Measurements from ENCODE around the gene DGKE. TPM values are rescaled to one million over a fixed set of nuclear protein-coding genes. Genes with fewer than 3 reads are reported as not detected.

DGKE gene
- polyA plus RNA-seq, 1 donor from 2014 or later = 6.2 TPM

GRCh38 chr17:56824503-56824902 is 9.4 kb upstream of the DGKE start:
- no peaks in the 10 kb centered on the region for H3K9me3 Mint-ChIP-seq
- no peak overlapping the region for H3K27ac Mint-ChIP-seq
- H3K36me3 Mint-ChIP-seq = peaks cover 4% of the 10 kb centered on the region
- H3K27me3 Mint-ChIP-seq = no peaks in the 10 kb centered on the region
- no peak overlapping the region for H3K4me3 Mint-ChIP-seq
- H3K4me1 Mint-ChIP-seq = peaks cover 0 to 8% (median 2%) of the 10 kb centered on the region in 3 donors

GRCh38 chr17:56826611-56827414 is 7.1 kb upstream of the DGKE start:
- peaks cover 5% of the 10 kb centered on the region for H3K36me3 Mint-ChIP-seq
- no peak overlapping the region for H3K4me3 Mint-ChIP-seq
- H3K27me3 Mint-ChIP-seq = no peaks in the 10 kb centered on the region
- H3K9me3 Mint-ChIP-seq = no peaks in the 10 kb centered on the region
- H3K4me1 Mint-ChIP-seq = peaks cover 6 to 16% (median 12%) of the 10 kb centered on the region in 3 donors
- H3K27ac Mint-ChIP-seq = peak overlapping the region; percentile 19 to 39 (median 32)

DNA sequence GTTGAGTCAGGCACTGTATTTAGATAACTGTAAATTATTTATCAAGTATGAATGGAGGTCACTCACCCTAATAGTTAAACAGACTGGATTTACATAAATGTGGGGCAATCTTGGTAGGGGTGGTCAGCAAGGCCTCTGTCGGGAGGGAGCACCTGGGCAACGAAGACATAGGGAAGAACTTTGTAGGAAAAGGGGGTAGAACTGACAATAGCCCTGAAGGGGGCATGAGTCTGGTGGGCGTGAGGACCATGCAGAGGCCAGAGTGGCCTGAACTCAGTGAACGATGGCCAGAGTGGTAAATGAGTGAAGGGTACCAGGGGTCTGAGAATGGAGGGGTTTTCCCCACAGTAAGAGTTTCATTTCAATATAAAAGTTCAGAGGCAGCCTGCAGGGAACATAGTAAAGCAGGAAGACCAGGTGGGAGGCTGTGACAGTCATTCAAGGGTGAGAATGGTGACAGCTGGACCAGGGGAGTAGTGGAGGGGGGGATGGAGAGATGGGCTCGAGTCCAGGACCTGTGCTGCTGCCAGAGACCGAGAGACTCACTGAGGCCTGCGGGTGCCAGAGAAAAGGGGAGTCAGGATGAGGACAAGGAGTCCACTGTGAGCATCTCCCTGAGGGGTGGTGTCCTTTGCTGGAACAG is 3.1 kb upstream of the DGKE start:
- Mint-ChIP-seq H3K9me3 (no peaks in the 10 kb centered on the region), H3K4me1 (peaks cover 24 to 30% (median 25%) of the 10 kb centered on the region in 3 donors), H3K27me3 (no peaks in the 10 kb centered on the region), H3K36me3 (peaks cover 2% of the 10 kb centered on the region), H3K4me3 (peak overlapping the region; percentile 21 to 99 (median 60)), H3K27ac (peak overlapping the region in 1 of 3 donors; percentile 63)

DNA sequence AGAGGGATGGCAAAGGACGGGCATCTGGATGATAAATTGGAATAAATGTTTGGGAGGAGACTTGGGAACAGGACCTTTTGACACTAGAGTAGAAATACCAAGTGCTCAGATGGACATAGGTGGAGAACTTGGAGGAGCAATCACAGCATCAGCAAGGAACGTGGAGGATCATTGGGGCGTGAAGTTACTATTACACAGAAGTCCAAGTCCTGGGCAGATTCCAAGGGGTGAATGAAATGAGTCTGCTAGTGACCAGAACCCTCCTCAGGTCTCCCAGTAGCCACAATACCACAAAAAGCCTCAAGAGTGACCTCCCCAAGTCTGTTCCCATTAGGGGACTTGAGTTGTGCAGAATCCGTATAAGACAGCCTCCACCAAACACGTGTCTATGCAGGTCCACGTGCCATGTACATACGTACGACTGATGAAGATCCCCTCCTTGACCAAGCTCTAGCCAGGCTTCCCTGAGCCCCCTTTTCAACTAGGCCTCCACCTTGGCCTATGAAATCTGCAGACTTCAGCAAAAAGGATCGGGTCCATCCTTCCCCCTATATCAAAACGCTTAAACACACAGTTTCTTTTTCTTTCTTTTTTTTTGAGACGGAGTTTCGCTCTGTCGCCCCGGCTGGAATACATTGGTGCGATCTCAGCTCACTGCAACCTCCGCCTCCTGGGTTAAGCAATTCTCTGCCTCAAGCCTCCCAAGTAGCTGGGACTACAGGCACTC is 2.4 kb upstream of the DGKE start:
- H3K4me1 Mint-ChIP-seq = peaks cover 27 to 32% (median 27%) of the 10 kb centered on the region in 3 donors
- peak overlapping the region; percentile 63 to 86 (median 83) for H3K27ac Mint-ChIP-seq
- H3K9me3 Mint-ChIP-seq = no peaks in the 10 kb centered on the region
- peak overlapping the region in 2 of 4 donors; percentile 25 to 99 for H3K4me3 Mint-ChIP-seq
- peaks cover 2% of the 10 kb centered on the region for H3K36me3 Mint-ChIP-seq
- no peaks in the 10 kb centered on the region for H3K27me3 Mint-ChIP-seq

GRCh38 chr17:56832446-56832845 is 1.5 kb upstream of the DGKE start:
- peaks cover 2% of the 10 kb centered on the region for H3K36me3 Mint-ChIP-seq
- H3K4me3 Mint-ChIP-seq = peak overlapping the region; percentile 87 to 99 (median 94)
- H3K27ac Mint-ChIP-seq = peak overlapping the region; percentile 83 to 96 (median 96)
- H3K9me3 Mint-ChIP-seq = no peaks in the 10 kb centered on the region
- H3K27me3 Mint-ChIP-seq = no peaks in the 10 kb centered on the region
- peaks cover 34 to 40% (median 36%) of the 10 kb centered on the region in 3 donors for H3K4me1 Mint-ChIP-seq

DNA sequence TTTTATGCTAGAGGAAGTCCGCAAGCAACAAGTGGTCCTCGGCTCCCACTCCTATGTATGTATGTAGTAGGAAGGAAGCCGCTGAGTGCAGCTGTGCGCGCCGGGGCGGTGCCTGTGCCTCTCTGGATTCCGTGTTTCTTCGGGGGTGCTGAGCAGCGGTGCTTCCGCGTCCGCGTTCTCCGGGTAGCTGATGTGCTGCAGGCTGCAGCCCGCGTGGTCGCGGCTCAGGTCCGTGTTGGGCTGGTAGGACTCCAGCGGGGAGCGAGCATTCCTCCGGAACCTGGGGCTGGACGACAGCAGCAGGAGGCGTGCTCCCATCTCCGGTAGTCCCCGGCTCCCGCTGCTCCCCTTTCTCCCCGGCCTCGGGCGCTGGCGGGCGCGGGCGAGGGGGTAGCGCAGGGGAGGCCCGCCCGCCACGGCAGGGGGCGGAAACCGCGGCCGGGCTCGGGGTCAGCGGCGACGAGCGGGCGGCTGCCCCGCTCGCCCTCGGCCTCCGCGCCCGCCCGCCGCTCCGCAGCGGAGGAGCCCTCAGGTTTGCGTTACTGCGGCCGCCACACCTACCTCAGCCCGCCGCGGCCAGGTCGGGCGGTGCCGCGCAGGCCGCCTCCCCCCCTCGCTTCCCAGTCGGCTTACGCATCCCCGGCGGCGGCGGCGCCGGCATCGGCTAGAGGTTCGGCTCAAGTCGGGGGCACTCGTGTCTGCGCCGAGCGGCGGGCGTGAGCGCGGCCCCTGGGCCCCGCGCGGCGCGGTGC is 718 bp upstream of the DGKE start:
- Mint-ChIP-seq H3K4me3 (peak overlapping the region; percentile 92 to 99 (median 96)), H3K36me3 (peaks cover 2% of the 10 kb centered on the region), H3K27ac (peak overlapping the region; percentile 83 to 96 (median 96)), H3K27me3 (no peaks in the 10 kb centered on the region), H3K4me1 (peaks cover 36 to 46% (median 37%) of the 10 kb centered on the region in 3 donors), H3K9me3 (no peaks in the 10 kb centered on the region)

DNA sequence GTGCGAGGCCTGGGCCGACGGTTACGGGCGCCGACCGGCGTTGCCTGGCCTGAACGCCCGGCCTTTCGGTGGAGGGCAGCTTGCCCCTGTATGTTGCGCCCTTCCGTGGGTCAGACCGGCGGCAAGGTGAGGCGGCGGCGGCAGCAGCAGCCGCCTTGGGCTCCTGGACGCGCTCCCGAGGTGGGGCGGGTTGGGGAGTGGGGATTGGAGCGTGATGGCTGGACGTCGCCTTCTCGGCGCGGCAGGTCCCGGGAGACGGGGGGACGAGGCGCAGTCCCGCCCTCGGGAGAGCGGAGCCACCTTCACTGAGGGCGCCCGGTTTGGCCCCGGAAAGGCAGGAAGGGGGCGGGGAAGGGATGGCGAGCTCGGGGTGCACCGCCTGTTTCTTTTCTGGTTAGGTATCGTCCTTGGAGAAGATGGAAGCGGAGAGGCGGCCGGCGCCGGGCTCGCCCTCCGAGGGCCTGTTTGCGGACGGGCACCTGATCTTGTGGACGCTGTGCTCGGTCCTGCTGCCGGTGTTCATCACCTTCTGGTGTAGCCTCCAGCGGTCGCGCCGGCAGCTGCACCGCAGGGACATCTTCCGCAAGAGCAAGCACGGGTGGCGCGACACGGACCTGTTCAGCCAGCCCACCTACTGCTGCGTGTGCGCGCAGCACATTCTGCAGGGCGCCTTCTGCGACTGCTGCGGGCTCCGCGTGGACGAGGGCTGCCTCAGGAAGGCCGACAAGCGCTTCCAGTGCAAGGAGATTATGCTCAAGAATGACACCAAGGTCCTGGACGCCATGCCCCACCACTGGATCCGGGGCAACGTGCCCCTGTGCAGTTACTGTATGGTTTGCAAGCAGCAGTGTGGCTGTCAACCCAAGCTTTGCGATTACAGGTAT is 671 bp downstream of the DGKE start:
- H3K27ac Mint-ChIP-seq = peak overlapping the region; percentile 90 to 96 (median 93)
- no peaks in the 10 kb centered on the region for H3K27me3 Mint-ChIP-seq
- H3K36me3 Mint-ChIP-seq = peaks cover 2% of the 10 kb centered on the region
- no peaks in the 10 kb centered on the region for H3K9me3 Mint-ChIP-seq
- H3K4me1 Mint-ChIP-seq = peaks cover 36 to 48% (median 37%) of the 10 kb centered on the region in 3 donors
- H3K4me3 Mint-ChIP-seq = peak overlapping the region; percentile 95 to 99 (median 98)

DNA sequence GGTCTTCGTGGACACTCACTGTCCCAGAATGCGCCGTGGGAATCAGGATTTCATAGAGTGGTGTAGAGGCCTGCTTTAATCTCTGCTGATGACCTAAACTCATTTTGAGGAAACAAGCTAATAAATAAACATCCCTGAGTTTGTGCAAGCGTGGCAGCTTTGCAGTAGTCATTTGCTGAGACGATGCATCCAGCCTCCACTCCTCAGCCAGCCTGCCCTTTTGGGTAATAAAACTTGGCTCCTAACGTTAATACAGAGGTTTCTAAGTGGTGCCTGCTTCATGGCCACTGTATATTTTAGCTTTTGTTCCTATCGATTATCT is 1.3 kb downstream of the DGKE start:
- H3K27me3 Mint-ChIP-seq = no peaks in the 10 kb centered on the region
- H3K4me1 Mint-ChIP-seq = peaks cover 36 to 49% (median 37%) of the 10 kb centered on the region in 3 donors
- H3K9me3 Mint-ChIP-seq = no peaks in the 10 kb centered on the region
- peaks cover 2% of the 10 kb centered on the region for H3K36me3 Mint-ChIP-seq
- H3K27ac Mint-ChIP-seq = peak overlapping the region; percentile 90 to 96 (median 93)
- peak overlapping the region; percentile 95 to 99 (median 98) for H3K4me3 Mint-ChIP-seq

GRCh38 chr17:56838687-56839086 is 4.7 kb downstream of the DGKE start:
- no peaks in the 10 kb centered on the region for H3K9me3 Mint-ChIP-seq
- H3K27ac Mint-ChIP-seq = peak overlapping the region in 1 of 3 donors; percentile 19
- no peaks in the 10 kb centered on the region for H3K27me3 Mint-ChIP-seq
- H3K4me1 Mint-ChIP-seq = peaks cover 16 to 28% (median 20%) of the 10 kb centered on the region in 3 donors
- H3K4me3 Mint-ChIP-seq = peak overlapping the region in 1 of 4 donors; percentile 30
- H3K36me3 Mint-ChIP-seq = no peaks in the 10 kb centered on the region

DNA sequence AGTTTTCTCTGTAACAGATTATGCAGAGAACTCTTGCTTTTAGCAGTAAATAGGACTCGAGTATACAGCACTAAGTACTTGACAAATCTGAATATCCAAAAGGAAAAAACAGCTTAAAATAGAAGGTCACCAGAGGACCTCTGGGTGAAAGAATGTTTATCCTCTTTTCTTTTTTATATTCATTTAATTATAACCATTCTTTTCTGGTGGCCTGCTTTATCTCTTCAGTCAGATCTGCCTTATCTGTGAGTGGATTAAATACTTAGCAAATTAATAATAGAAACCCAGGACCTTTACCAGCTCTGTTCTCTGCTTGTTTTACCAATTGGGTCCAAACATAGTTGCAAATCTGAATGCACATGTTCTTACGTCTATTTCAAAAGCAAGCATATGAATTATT is 8.6 kb downstream of the DGKE start:
- Mint-ChIP-seq H3K36me3 (peaks cover 4% of the 10 kb centered on the region), H3K4me3 (no peak overlapping the region)

DNA sequence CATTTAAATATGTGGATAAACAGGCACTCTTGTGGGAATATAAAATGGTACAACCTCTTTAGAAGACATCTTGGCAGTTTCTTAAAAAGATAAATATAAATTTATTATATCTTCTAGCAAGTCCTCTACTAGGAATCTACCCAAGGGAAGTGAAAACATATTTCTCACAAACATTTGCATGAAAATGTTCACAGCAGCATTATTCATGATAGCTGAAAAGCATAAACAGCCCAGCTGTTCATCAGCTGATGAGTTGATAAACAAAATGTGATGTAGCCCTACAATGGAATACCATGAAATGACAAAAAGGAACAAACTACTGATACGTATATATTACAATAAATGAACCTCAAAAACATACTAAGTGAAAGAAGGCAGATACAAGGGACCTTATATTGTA is 12.0 kb downstream of the DGKE start:
- Mint-ChIP-seq H3K4me3 (no peak overlapping the region), H3K4me1 (peaks cover 0 to 4% (median 2%) of the 10 kb centered on the region in 3 donors), H3K36me3 (peaks cover 5% of the 10 kb centered on the region), H3K9me3 (no peaks in the 10 kb centered on the region), H3K27me3 (no peaks in the 10 kb centered on the region), H3K27ac (no peak overlapping the region)

More for the DNA sequence above, 8.6 kb downstream of the DGKE start:
- Mint-ChIP-seq H3K9me3 (no peaks in the 10 kb centered on the region), H3K27me3 (no peaks in the 10 kb centered on the region), H3K27ac (no peak overlapping the region), H3K4me1 (peaks cover under 1 to 15% (median 2%) of the 10 kb centered on the region in 3 donors)

DNA sequence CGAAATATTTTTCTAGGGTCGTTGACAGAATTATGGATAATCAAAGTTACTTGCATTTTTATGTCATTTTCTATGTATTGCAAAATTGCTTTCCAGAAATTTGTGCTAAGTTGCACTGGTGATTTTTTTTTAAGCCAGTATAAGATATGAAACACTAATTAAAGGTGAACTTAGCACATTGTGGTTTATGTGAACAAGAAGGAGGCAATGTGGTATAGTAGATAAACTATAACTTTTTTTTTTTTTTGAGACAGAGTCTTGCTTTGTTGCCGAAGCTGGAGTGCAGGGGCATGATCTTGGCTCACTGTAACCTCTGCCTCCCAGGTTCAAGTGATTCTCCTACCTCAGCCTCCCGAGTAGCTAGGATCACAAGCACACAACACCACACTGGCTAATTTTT is 13.2 kb downstream of the DGKE start:
- Mint-ChIP-seq H3K36me3 (peaks cover 10% of the 10 kb centered on the region), H3K4me3 (no peak overlapping the region), H3K9me3 (no peaks in the 10 kb centered on the region), H3K27me3 (no peaks in the 10 kb centered on the region), H3K4me1 (peaks cover 0 to 4% (median 2%) of the 10 kb centered on the region in 3 donors), H3K27ac (no peak overlapping the region)

DNA sequence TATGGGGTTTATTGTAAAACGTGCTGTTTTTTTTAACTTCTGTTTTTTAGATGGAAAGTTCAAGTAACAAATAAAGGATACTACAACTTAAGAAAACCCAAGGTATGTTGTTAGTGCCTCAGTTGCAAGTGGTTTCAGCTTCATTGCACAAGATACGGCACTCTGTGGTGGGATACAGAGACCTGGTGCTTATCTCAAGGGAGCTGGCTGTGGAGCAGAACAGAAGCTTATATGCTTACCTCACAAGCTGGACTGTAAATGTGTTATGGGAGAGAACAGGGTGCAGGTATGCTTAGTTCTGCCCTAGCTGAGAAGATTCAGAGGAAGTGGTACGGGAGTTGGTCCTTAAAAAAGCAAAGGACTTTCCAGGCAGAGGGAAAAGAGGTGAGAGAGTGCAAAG is 15.2 kb downstream of the DGKE start:
- H3K4me3 Mint-ChIP-seq = no peak overlapping the region
- peaks cover 12% of the 10 kb centered on the region for H3K36me3 Mint-ChIP-seq
- peak overlapping the region in 1 of 3 donors; percentile 8 for H3K27ac Mint-ChIP-seq
- H3K9me3 Mint-ChIP-seq = no peaks in the 10 kb centered on the region
- H3K27me3 Mint-ChIP-seq = no peaks in the 10 kb centered on the region
- H3K4me1 Mint-ChIP-seq = peaks cover 0 to 4% (median 2%) of the 10 kb centered on the region in 3 donors

GRCh38 chr17:56850591-56850990 is 16.6 kb downstream of the DGKE start:
- Mint-ChIP-seq H3K27me3 (no peaks in the 10 kb centered on the region), H3K36me3 (peaks cover 13% of the 10 kb centered on the region), H3K4me1 (peaks cover 0 to 4% (median 2%) of the 10 kb centered on the region in 3 donors), H3K4me3 (no peak overlapping the region), H3K27ac (no peak overlapping the region), H3K9me3 (no peaks in the 10 kb centered on the region)

Measured in IgD-negative memory B cell (primary cell).